ENCODE results near the gene ACO2. TPM values are rescaled to one million over a fixed set of nuclear protein-coding genes. Genes with fewer than 3 reads are reported as not detected.
A peak's percentile ranks its signal among the peaks of the same experiment; 100 is the strongest.

Gene ACO2
- total RNA-seq, 1 donor, result 57.9 TPM

DNA sequence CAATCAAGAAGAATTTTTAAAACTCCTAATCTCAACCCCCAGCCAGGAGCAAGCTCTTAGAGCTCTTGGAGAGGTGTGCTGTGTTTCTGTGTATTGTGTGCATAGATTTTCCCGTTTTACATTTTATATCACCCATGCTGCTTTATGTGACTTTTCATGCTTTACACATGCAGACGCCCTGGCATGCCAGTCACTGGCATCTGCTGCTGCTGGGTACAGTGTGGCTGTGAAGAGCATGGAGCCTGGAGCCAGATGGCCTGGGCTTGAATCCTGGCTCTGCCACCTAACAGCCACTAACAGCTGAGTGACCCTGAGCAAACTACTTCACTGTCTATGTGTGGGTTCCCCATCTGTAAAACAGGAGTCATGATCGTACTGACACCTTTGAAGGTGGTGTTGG is 52.2 kb downstream of the ACO2 start:
- peaks cover 38% of the 10 kb centered on the region for H3K36me3 ChIP-seq (ENCODE audit: insufficient read depth, low read length)
- peaks cover 18% of the 10 kb centered on the region for H4K20me1 ChIP-seq (ENCODE audit: insufficient read depth, low read length)
- no peaks in the 10 kb centered on the region for H3K9me3 ChIP-seq (ENCODE audit: low read depth, low read length)
- H3K4me1 ChIP-seq (ENCODE audit: insufficient read depth, low read length), result peaks cover 21% of the 10 kb centered on the region
- TF ChIP-seq, protein P1, sequence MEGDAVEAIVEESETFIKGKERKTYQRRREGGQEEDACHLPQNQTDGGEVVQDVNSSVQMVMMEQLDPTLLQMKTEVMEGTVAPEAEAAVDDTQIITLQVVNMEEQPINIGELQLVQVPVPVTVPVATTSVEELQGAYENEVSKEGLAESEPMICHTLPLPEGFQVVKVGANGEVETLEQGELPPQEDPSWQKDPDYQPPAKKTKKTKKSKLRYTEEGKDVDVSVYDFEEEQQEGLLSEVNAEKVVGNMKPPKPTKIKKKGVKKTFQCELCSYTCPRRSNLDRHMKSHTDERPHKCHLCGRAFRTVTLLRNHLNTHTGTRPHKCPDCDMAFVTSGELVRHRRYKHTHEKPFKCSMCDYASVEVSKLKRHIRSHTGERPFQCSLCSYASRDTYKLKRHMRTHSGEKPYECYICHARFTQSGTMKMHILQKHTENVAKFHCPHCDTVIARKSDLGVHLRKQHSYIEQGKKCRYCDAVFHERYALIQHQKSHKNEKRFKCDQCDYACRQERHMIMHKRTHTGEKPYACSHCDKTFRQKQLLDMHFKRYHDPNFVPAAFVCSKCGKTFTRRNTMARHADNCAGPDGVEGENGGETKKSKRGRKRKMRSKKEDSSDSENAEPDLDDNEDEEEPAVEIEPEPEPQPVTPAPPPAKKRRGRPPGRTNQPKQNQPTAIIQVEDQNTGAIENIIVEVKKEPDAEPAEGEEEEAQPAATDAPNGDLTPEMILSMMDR (IDR thresholded peaks at IDR 0.05; ENCODE audit: extremely low read depth, low read depth, low read length), result no peak
- H3K27ac ChIP-seq (ENCODE audit: low read depth, low read length), result no peak overlapping the region
- no peak overlapping the region for H3K4me2 ChIP-seq (ENCODE audit: insufficient read depth, low read length)
- peaks cover 6% of the 10 kb centered on the region for H3K79me2 ChIP-seq (ENCODE audit: insufficient read depth, low read length)
- H2AFZ ChIP-seq (ENCODE audit: low read length), result no peak overlapping the region
- peak; percentile 82 for DNase-seq (ENCODE audit: insufficient read length, low spot score, missing footprints)
- H3K27me3 ChIP-seq (ENCODE audit: insufficient read depth, low read length), result no peaks in the 10 kb centered on the region
- no peak overlapping the region for H3K4me3 ChIP-seq (ENCODE audit: insufficient read depth, low read length)

DNA sequence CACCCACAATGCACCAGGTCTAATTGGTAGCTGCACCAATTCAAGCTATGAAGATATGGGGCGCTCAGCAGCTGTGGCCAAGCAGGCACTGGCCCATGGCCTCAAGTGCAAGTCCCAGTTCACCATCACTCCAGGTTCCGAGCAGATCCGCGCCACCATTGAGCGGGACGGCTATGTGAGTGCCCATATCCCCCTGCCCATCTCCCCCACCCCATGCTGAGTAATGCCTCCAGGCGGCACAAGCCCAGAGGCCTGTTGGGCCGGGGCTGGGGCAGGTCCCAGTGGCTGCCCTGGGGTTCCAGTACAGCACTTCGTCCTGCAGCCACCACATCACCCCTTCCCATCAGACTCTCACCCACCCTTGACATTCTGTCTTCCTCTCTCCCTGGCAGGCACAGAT is 53.9 kb downstream of the ACO2 start:
- TF ChIP-seq, protein P1 (IDR thresholded peaks at IDR 0.05; ENCODE audit: extremely low read depth, low read depth, low read length), result no peak
- Histone ChIP-seq H3K36me3 (ENCODE audit: insufficient read depth, low read length) (peaks cover 55% of the 10 kb centered on the region), H2AFZ (ENCODE audit: low read length) (no peak overlapping the region)

DNA sequence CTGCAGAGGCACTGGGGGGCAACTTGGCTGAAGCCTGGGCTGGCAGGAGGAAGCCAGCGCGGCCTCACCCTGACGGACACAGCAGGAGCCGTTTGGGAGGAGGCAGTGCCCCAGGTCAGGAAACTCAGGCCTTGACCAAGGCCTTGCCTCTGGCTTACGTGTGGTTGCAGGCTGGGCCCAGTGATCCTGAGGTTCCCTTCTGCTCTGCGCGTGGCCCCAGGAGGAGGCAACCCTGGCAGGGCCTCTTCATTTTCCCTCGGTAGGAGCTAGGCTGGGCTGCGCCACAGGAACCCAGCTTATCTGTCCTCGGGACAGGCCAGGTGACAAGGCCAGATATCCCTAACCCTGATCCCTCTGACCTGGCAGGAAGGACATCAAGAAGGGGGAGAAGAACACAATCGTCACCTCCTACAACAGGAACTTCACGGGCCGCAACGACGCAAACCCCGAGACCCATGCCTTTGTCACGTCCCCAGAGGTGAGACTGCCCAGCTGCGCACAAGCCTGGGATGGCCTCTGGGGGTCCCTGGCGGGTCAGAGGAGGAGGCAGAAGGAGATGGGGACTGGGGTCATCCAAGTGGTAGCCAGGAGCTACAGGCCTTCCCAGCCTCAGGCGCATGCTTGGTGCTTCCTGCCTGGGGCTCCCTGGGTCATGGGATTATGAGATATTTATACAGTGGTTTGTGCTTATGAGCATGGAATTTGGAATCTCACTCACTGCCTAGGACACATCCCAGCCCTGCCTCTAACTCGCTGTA is 54.7 kb downstream of the ACO2 start:
- Histone ChIP-seq H3K36me3 (ENCODE audit: insufficient read depth, low read length) (peaks cover 59% of the 10 kb centered on the region), H4K20me1 (ENCODE audit: insufficient read depth, low read length) (peaks cover 31% of the 10 kb centered on the region), H3K27ac (ENCODE audit: low read depth, low read length) (peak overlapping the region; percentile 83), H3K27me3 (ENCODE audit: insufficient read depth, low read length) (no peaks in the 10 kb centered on the region), H3K9me3 (ENCODE audit: low read depth, low read length) (no peaks in the 10 kb centered on the region), H3K4me1 (ENCODE audit: insufficient read depth, low read length) (peaks cover 21% of the 10 kb centered on the region), H3K4me2 (ENCODE audit: insufficient read depth, low read length) (peak overlapping the region; percentile 23), H3K79me2 (ENCODE audit: insufficient read depth, low read length) (peaks cover 8% of the 10 kb centered on the region), H2AFZ (ENCODE audit: low read length) (peak overlapping the region; percentile 13), H3K4me3 (ENCODE audit: insufficient read depth, low read length) (no peak overlapping the region)
- TF ChIP-seq, protein P1 (IDR thresholded peaks at IDR 0.05; ENCODE audit: extremely low read depth, low read depth, low read length), result no peak
- DNase-seq (ENCODE audit: insufficient read length, low spot score, missing footprints), result peak; percentile 99

More for the DNA sequence above, 53.9 kb downstream of the ACO2 start:
- peaks cover 21% of the 10 kb centered on the region for H3K4me1 ChIP-seq (ENCODE audit: insufficient read depth, low read length)
- H3K4me2 ChIP-seq (ENCODE audit: insufficient read depth, low read length), result no peak overlapping the region
- H4K20me1 ChIP-seq (ENCODE audit: insufficient read depth, low read length), result peaks cover 25% of the 10 kb centered on the region
- H3K27me3 ChIP-seq (ENCODE audit: insufficient read depth, low read length), result no peaks in the 10 kb centered on the region
- peak overlapping the region; percentile 83 for H3K27ac ChIP-seq (ENCODE audit: low read depth, low read length)
- peaks cover 8% of the 10 kb centered on the region for H3K79me2 ChIP-seq (ENCODE audit: insufficient read depth, low read length)
- no peak overlapping the region for H3K4me3 ChIP-seq (ENCODE audit: insufficient read depth, low read length)
- no peak for DNase-seq (ENCODE audit: insufficient read length, low spot score, missing footprints)
- no peaks in the 10 kb centered on the region for H3K9me3 ChIP-seq (ENCODE audit: low read depth, low read length)

GRCh38 chr22:41524251-41524661 is 55.3 kb downstream of the ACO2 start:
- peak; percentile 90 for DNase-seq (ENCODE audit: insufficient read length, low spot score, missing footprints)
- H3K36me3 ChIP-seq (ENCODE audit: insufficient read depth, low read length), result peaks cover 60% of the 10 kb centered on the region
- no peaks in the 10 kb centered on the region for H3K9me3 ChIP-seq (ENCODE audit: low read depth, low read length)
- peak overlapping the region; percentile 23 for H3K4me2 ChIP-seq (ENCODE audit: insufficient read depth, low read length)
- TF ChIP-seq, protein P1 (IDR thresholded peaks at IDR 0.05; ENCODE audit: extremely low read depth, low read depth, low read length), result no peak
- no peaks in the 10 kb centered on the region for H3K27me3 ChIP-seq (ENCODE audit: insufficient read depth, low read length)
- peaks cover 8% of the 10 kb centered on the region for H3K79me2 ChIP-seq (ENCODE audit: insufficient read depth, low read length)
- H3K4me1 ChIP-seq (ENCODE audit: insufficient read depth, low read length), result peaks cover 21% of the 10 kb centered on the region
- peaks cover 36% of the 10 kb centered on the region for H4K20me1 ChIP-seq (ENCODE audit: insufficient read depth, low read length)
- H2AFZ ChIP-seq (ENCODE audit: low read length), result peak overlapping the region; percentile 13
- H3K27ac ChIP-seq (ENCODE audit: low read depth, low read length), result peak overlapping the region; percentile 83
- H3K4me3 ChIP-seq (ENCODE audit: insufficient read depth, low read length), result no peak overlapping the region

Data from osteoblast (primary cell).